DMS53 treated with DMSO at 0.1 percent for 48 hours (cell line): ENCODE data around the gene BNC2.
"Not testable (repeated sequence)": the region's sequence is repeated elsewhere in the genome, so short reads cannot be mapped to it uniquely, and the experiment has no call there.

Source experiments
- DNase-seq: peaks from one replicate; lab custom pipeline; 2025; ENCODE audit not compliant: unreplicated experiment; lab: John Stamatoyannopoulos, UW

BNC2 gene

GRCh38 chr9:16555802-16556201, 314.7 kb downstream of the BNC2 start:
- no peak for DNase-seq

- no peak for DNase-seq
These were observed 316.5 kb downstream of the BNC2 start for GRCh38 chr9:16553869-16554540.

GRCh38 chr9:16552252-16552651, 318.2 kb downstream of the BNC2 start:
- DNase-seq, result no peak

- DNase-seq, result no peak
These were observed 318.8 kb downstream of the BNC2 start for GRCh38 chr9:16551692-16552091.

GRCh38 chr9:16545639-16546038, 324.8 kb downstream of the BNC2 start:
- DNase-seq, result no peak

GRCh38 chr9:16544842-16545241, 325.6 kb downstream of the BNC2 start:
- no peak for DNase-seq

- DNase-seq, result no peak
These were observed 326.8 kb downstream of the BNC2 start for GRCh38 chr9:16543686-16544085.

GRCh38 chr9:16543225-16543624, 327.2 kb downstream of the BNC2 start:
- DNase-seq, result no peak

GRCh38 chr9:16542290-16542689, 328.2 kb downstream of the BNC2 start:
- DNase-seq, result no peak

GRCh38 chr9:16540743-16541613, 329.5 kb downstream of the BNC2 start:
- DNase-seq, result no peak

- not testable (repeated sequence) for DNase-seq
These were observed 330.8 kb downstream of the BNC2 start for GRCh38 chr9:16539626-16540025.

- DNase-seq, result no peak
These were observed 334.9 kb downstream of the BNC2 start for GRCh38 chr9:16535555-16535954.

GRCh38 chr9:16532681-16533450, 337.6 kb downstream of the BNC2 start:
- DNase-seq, result no peak

GRCh38 chr9:16532272-16532671, 338.2 kb downstream of the BNC2 start:
- no peak for DNase-seq

- no peak for DNase-seq
These were observed 339.5 kb downstream of the BNC2 start for GRCh38 chr9:16530669-16531642.

- DNase-seq, result no peak
These were observed 342.9 kb downstream of the BNC2 start for GRCh38 chr9:16527573-16527972.

GRCh38 chr9:16526380-16526779, 344.1 kb downstream of the BNC2 start:
- no peak for DNase-seq

GRCh38 chr9:16524823-16525222, 345.6 kb downstream of the BNC2 start:
- DNase-seq, result no peak

- no peak for DNase-seq
These were observed 346.4 kb downstream of the BNC2 start for GRCh38 chr9:16524078-16524477.

- no peak for DNase-seq
These were observed 348.5 kb downstream of the BNC2 start for GRCh38 chr9:16521868-16522411.
